GM19467 (cell line): Measurements from ENCODE around the gene KRTAP10-7.
"Not testable (repeated sequence)": the region's sequence is repeated elsewhere in the genome, so short reads cannot be mapped to it uniquely, and the experiment has no call there.

Experiments used
- ATAC-seq: cut with Tn5 transposase; IDR thresholded peaks from one replicate; pipeline ENCODE4 v1.9.1; 2021; ENCODE audit warnings: mild to moderate bottlenecking, moderate library complexity; ENCODE audit not compliant: unreplicated experiment

Gene KRTAP10-7

DNA sequence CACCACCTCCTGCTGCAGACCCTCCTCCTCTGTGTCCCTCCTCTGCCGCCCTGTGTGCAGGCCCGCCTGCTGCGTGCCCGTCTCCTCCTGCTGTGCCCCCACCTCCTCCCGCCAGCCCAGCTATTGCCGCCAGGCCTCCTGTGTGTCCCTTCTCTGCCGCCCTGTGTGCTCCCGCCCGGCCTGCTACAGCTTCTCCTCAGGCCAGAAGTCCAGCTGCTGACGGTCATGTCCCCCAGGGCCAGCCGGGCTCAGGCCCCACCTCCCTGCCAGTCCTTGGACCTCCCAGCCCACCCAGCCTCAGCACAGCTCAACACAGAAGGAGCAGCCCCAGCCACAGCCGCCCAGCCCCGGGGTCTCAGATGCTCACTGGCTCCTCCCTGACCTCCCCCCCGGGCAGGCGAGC lies 27.4 kb downstream of the KRTAP10-7 start:
- ATAC-seq = not testable (repeated sequence)

DNA sequence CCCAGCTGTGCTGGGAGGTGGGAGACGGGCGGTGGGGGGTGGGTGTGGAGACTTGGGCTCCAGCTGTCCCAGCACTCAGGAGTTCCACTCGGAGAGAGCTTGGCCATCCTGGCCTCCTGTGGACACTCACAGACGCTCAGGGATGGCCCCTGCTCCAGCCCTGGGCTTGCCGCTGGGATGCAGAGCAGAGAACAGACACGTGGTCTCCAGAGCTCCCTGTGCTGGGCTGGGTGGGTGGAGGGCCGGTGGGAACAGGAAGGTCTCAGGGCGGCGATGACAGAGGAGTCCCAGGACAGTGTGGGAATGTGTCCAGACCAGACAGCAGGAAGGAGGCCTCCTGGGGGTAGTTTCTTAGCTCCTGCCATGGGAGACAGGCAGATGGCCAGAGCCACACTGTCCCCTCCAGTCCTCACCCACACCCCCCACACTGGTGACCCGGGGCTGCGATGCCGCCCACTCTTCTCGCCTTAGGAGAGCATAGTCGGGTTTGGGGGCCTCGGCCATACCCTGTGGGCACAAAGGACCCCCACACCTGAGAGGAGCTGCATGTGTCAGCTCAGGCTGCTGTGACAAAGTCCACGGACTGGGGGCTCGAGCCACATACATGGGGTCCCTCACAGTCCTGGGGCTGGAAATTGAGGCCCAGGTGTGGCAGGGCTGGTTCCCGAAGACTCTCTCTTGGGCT lies 28.5 kb downstream of the KRTAP10-7 start:
- ATAC-seq = no peak

DNA sequence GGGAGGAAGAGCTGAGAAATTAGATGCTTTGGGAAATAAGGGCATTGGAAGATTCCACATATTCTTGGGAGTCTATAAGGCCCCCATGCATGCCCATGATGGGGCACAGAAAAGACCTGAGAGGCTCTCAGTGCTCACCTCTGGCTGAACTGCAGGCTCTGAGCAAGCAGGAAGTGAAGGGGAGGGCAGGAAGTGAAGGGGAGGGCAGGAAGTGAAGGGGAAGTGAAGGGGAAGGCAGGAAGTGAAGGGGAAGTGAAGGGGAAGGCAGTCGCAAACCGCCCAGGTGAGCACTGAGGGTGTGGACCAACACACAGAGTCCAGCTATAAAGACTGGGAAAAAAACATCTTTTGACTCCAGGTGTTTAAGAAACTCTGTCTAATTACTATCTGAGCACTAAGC lies 30.0 kb downstream of the KRTAP10-7 start:
- ATAC-seq = no peak

DNA sequence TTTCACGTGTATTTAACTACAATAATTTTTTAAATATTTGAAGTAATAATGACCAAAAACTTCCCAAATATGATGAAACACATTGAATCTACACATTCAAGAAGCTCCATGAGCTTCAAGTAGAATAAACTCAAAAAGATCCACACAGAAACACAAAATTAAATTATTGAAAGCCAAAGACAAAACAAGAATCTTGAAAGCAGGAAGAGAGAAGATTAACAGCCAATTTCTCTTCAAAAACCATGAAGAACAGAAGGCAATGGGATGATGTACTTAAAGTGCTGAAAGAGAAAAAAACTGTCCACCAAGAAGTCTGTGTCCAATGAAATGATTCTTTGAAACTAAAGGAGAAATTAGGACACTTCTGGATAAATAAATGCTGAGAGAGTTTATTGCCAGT lies 31.7 kb downstream of the KRTAP10-7 start:
- ATAC-seq = no peak

DNA sequence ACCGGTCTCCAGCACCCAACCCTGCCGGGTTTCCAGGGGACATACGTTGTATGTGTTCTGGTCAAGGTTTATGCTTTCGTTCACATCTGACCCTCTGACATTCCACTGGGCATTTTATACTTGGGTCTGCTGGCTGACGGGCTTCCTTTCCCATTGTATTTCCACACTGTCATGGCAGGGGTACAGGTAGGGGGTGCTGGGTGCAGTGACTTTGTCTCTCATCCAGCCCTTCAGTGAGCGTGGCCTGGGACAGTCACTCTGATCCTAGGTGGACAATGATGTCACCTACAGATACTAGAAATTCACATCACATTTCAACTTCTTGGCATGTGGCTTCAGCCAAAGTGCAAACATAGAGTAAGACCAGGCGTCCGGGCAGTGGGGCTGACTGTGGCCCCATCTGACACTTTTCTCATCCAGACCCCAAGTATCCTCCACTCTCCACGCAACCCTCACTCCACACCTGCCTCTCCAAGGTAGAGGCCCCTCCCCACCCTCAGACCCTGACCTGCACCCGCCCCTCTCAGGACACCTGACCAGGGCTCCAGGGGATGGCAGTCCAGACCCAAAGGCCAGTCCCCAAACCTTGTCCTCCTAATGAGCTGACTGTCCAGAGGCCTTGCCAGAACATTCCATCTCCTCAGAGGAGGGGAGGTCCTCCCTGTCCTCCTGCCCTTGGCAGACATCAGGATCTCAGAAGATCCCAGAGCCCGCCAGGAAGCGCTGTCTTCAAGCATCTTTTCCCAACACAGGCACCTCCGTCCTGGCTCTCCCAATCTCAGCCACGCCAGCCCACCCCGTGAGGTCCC lies 36.0 kb downstream of the KRTAP10-7 start:
- no peak for ATAC-seq

- ATAC-seq = no peak
Observed at GRCh38 chr21:44637018-44637850, 36.8 kb downstream of the KRTAP10-7 start, which contains the start of gene KRTAP10-10. Gene KRTAP10-10, plus strand, starts transcription at chr21:44637356. Its CDS starts 62 bp downstream, at chr21:44637418.

DNA sequence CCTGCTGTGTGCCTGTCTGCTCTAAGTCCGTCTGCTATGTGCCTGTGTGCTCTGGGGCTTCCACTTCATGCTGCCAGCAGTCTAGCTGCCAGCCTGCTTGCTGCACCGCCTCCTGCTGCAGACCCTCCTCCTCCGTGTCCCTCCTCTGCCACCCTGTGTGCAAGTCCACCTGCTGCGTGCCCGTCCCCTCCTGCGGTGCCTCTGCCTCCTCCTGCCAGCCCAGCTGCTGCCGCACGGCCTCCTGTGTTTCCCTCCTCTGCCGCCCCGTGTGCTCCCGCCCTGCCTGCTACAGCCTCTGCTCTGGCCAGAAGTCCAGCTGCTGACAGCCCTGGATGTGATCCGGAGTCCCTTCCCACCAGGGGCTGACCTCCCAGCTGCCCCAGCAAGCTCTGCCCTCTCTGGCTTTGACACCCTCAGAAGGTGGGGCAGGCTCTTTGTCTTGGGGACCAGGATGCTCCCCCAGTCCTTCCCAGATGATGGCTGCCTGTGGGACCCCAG lies 37.5 kb downstream of the KRTAP10-7 start:
- ATAC-seq = not testable (repeated sequence)

DNA sequence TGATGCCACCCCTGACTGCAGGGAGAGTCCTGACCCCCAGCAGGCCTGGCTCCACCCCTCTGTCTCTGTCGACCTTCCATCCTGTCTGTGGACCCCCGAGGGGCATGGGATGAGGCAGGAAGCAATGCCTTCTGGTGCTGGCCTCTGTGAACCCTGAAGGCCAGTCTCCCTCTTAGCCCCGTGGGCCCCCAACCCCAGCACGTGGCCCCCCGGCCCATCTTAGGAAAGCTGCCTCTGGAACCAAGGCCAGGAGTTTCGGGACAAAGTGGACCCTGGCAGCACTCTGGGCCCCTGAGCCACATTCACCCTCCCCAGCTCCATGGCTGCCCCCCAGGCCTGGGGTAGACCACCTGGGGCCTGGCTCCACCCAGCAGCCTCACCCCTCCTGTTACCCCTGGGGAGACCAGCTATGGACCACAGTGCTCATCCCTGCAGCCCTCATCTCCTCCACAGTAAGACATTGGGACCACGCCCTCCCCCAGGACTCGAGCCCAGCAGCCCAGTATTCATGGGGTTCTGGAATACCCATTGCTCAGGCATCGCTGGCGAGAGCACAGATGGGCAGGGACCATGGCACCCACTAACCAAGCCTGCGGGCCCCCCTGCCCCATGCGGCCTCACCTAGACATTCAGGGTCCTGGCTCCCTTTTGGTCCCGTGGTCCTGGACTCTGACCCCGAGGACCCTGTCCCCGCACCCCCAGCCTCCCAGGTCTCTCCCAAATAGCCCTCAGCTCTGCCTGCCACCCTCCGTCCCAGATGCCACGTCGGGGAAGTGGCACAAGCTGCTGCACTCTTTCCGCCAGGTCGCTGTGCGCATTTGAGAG lies 38.3 kb downstream of the KRTAP10-7 start:
- not testable (repeated sequence) for ATAC-seq

DNA sequence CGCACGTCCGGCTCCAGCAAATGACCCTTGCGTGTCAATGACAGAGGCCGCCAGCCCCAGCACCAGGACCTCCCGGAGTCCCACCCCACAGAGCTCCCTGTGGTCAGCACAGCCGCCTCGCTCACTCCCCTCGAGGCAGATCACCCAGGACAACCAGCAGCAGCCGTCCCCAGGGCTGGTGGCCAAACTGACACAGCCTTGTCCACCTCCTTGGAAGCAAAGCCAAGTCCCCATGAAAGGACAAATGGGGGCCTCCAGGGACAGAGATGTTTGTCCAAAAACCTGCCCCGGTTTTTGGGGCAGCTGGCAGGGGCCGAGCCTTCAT lies 38.9 kb downstream of the KRTAP10-7 start:
- no peak for ATAC-seq

GRCh38 chr21:44640761-44641160 lies 40.4 kb downstream of the KRTAP10-7 start:
- ATAC-seq = no peak

DNA sequence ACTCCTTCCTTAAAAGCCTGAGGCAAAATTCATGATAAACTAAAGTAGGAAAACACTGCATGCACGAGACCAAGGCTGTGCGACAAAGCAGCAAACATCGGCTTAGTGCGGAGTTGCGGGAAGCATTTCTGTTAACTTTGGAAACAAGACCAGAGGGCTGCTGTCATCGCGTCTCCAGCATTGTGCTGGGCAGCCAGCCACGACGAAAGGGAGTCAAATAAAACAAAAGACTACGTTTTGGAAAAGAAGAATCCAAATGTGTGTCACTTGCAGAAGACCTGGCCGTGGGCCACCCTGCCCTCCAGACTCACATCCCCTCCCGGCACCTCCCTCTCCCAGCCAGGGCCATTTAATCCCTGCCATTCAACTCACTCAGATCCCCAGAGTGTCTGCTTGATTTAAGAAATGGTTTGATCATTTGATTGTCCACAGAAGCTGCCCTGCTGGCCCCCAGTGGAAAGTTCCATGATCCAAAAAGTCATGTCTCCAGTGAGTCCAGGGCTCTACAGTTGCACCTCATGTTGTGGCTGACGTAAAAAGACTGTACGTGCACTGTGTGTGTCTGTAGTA lies 43.4 kb downstream of the KRTAP10-7 start:
- no peak for ATAC-seq

DNA sequence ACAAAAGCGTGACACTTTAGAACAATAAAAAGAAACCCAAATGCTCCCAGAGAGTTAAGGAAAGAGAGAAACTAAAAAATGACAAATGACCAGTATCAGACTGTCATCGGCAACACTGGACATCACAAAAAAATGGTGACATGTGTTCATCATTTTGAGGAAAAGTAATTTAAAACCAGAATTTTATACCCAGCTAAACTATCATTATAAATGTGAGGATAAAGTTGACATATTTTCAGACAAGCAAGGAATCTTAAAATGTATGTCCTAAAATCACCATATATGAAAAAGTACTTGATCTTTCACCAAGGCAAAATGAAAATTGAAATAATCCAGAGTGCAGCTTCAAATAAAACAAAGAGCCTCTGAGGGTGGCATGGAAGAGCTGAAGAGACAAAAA lies 44.5 kb downstream of the KRTAP10-7 start:
- ATAC-seq = no peak

DNA sequence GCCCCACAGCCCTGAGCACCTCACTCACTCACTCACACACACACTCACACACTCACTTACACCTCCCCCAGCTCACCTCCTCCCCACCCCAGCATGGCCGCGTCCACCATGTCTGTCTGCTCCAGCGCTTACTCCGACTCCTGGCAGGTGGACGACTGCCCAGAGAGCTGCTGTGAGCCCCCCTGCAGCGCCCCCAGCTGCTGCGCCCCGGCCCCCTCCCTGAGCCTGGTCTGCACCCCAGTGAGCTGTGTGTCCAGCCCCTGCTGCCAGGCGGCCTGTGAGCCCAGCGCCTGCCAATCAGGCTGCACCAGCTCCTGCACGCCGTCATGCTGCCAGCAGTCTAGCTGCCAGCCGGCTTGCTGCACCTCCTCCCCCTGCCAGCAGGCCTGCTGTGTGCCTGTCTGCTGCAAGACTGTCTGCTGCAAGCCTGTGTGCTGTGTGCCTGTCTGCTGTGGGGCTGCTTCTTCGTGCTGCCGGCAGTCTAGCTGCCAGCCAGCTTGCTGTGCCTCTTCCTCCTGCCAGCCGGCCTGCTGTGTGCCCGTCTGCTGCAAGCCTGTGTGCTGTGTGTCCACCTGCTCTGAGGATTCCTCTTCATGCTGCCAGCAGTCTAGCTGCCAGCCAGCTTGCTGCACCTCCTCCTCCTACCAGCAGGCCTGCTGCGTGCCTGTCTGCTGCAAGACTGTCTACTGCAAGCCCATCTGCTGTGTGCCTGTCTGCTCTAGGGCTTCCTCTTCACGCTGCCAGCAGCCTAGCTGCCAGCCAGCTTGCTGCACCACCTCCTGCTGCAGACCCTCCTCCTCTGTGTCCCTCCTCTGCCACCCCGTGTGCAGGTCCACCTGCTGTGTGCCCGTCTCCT lies 46.2 kb downstream of the KRTAP10-7 start, which contains the start of gene KRTAP10-11:
Gene KRTAP10-11 (plus strand): TSS at position 49 of the 856 bp plus-strand sequence. CDS start 45 bp downstream, at position 94.
- ATAC-seq = not testable (repeated sequence)

DNA sequence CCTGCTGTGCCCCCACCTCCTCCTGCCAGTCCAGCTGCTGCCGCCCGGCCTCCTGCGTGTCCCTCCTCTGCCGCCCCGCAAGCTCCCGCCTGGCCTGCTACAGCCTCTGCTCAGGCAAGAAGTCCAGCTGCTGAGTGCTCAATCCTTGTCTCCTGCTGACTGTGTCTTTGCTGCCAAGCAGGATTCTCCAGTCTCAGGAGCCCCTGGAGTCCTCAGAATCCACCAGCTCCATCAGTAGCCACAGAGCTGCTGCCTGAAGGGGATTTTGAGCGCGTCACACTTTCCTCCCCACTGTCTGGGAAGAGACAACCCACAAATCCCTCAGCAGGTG lies 46.8 kb downstream of the KRTAP10-7 start:
- no peak for ATAC-seq

- ATAC-seq = no peak
Observed at GRCh38 chr21:44648557-44649311, 48.3 kb downstream of the KRTAP10-7 start.

DNA sequence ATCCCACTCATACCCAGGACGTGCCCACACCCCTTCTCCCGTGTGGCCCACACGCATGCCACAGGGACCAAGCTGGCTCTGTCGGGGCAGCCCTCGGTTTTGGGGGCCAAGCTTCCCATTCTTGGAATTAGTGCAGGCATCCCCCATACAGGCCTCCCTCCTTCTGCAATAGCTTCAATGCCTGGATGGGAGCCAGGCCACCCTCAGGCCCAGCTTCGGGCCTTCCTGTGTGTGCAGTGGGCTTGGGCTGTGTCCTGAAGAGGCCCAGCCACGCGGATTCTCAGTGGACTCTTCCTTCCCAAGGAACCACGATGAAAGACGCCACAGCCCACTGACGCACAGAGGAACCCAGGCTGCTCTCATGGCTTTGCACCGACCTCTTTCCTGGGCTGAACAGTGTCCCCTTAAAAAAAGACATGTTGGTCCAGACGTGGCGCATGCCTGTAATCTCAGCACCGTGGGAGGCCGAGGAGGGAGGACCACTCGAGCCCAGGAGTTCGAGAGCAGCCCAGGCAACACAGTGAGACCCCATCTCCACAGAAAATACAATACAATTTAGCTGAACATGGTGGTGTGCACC lies 49.2 kb downstream of the KRTAP10-7 start:
- no peak for ATAC-seq

GRCh38 chr21:44650265-44650972 lies 50.0 kb downstream of the KRTAP10-7 start:
- no peak for ATAC-seq
